Lower leg skin (tissue), 4 donors: Measurements from ENCODE around the gene CTTNBP2. TPM values are rescaled to one million over a fixed set of nuclear protein-coding genes. Genes with fewer than 3 reads are reported as not detected.
A peak's percentile ranks its signal among the peaks of the same experiment; 100 is the strongest.

Experiments
- DNase-seq, 2 donors: peaks; one replicate each; pipeline ENCODE4 v3.0.0-alpha.2; 2019; ENCODE audit warnings: low spot score in 2 of 2
- H3K4me3 ChIP-seq: fragments of 200-600 bp; sonication (generic); 2 replicates; pipeline ENCODE4 v1.5.1; 2017; ENCODE audit warnings: mild to moderate bottlenecking, low read depth; ENCODE audit not compliant: poor library complexity, severe bottlenecking
- CTCF ChIP-seq, 3 donors: fragments of 450-650 bp; IDR thresholded peaks; one replicate each; pipeline ENCODE4 v1.5.1; 2016; ENCODE audit warnings: antibody characterized with exemption in 3 of 3, mild to moderate bottlenecking in 3 of 3, moderate library complexity in 2 of 3
- POLR2A ChIP-seq, 2 donors: fragments of 450-650 bp; IDR thresholded peaks; one replicate each; pipeline ENCODE4 v1.6.1; 2016 to 2017; ENCODE audit warnings: antibody characterized with exemption in 2 of 2, mild to moderate bottlenecking in 1 of 2, moderate library complexity in 1 of 2
- WGBS, 2 donors: methylation state at CpG; one replicate each; pipeline ENCODE4 v1.1.5; 2018; 5-methylcytosine and 5-hydroxymethylcytosine counted together
- intact Hi-C: fragments of 100-400 bp; cut with DNase I; formaldehyde crosslinking; loops from one replicate; pipeline ENCODE4 v1.15.0; 2023; ENCODE audit warnings: low total_unique reads
- total RNA-seq, 4 donors: library from RNA; depleted of rRNA; stranded (reverse); fragments of >200 nt; gene quantifications; one replicate each; pipeline ENCODE4 v1.1.0, GENCODE V29; 2016

CTTNBP2 gene
- total RNA-seq, 4 donors from 2014 or later: 1.2 to 7.6 (median 5.8) TPM

GRCh38 chr7:117673367-117673766, 199.9 kb downstream of the CTTNBP2 start:
- no peak overlapping the region for H3K4me3 ChIP-seq
- TF ChIP-seq CTCF (IDR thresholded peaks at IDR 0.05) (no peak), POLR2A (IDR thresholded peaks at IDR 0.05) (no peak)
- intact Hi-C loops: no loop called here
- DNase-seq: peak in 1 of 2 donors; percentile 18
- WGBS, 2 donors: 43 to 49% methylated on average over 14 of the region's 14 CpGs

GRCh38 chr7:117672453-117672852, 200.8 kb downstream of the CTTNBP2 start:
- TF ChIP-seq POLR2A (IDR thresholded peaks at IDR 0.05) (no peak), CTCF (IDR thresholded peaks at IDR 0.05) (no peak)
- H3K4me3 ChIP-seq: no peak overlapping the region
- no peak for DNase-seq
- intact Hi-C loops: no loop called here
- WGBS, 2 donors: 35 to 40% methylated on average over 1 of the region's 1 CpG

- intact Hi-C loops: no loop called here
- H3K4me3 ChIP-seq: no peak overlapping the region
- no peak for TF ChIP-seq POLR2A (IDR thresholded peaks at IDR 0.05)
- TF ChIP-seq CTCF (IDR thresholded peaks at IDR 0.05): no peak
- no peak for DNase-seq
- 66 to 83% methylated on average over 4 of the region's 4 CpGs for WGBS, 2 donors
Observed at GRCh38 chr7:117669818-117670217, 203.4 kb downstream of the CTTNBP2 start.

GRCh38 chr7:117667456-117667855, 205.8 kb downstream of the CTTNBP2 start:
- no peak for DNase-seq
- H3K4me3 ChIP-seq: no peak overlapping the region
- no peak for TF ChIP-seq POLR2A (IDR thresholded peaks at IDR 0.05)
- TF ChIP-seq CTCF (IDR thresholded peaks at IDR 0.05): no peak
- intact Hi-C loops: no loop called here
- WGBS, 2 donors: 60 to 71% methylated on average over 2 of the region's 2 CpGs

- H3K4me3 ChIP-seq: no peak overlapping the region
- DNase-seq: no peak
- TF ChIP-seq CTCF (IDR thresholded peaks at IDR 0.05) (no peak), POLR2A (IDR thresholded peaks at IDR 0.05) (no peak)
- intact Hi-C loops: no loop called here
- WGBS, 2 donors: 92 to 93% methylated on average over 6 of the region's 6 CpGs
Observed at GRCh38 chr7:117666689-117667088, 206.6 kb downstream of the CTTNBP2 start.

GRCh38 chr7:117666031-117666430, 207.2 kb downstream of the CTTNBP2 start:
- intact Hi-C loops: no loop called here
- TF ChIP-seq CTCF (IDR thresholded peaks at IDR 0.05) (no peak), POLR2A (IDR thresholded peaks at IDR 0.05) (no peak)
- H3K4me3 ChIP-seq: no peak overlapping the region
- 61 to 74% methylated on average over 1 of the region's 1 CpG for WGBS, 2 donors
- no peak for DNase-seq
